Vagina (tissue), 2 donors: ENCODE results near the gene AHDC1.
A peak's percentile ranks its signal among the peaks of the same experiment; 100 is the strongest.

ENCODE experiments used
- CTCF ChIP-seq, 3 experiments: fragments of 450-650 bp in 2 of 3; fragments of 200-600 bp in 1 of 3; sonication (generic) in 1 of 3; IDR thresholded peaks; one replicate each; pipeline ENCODE4 v1.5.1; 2017 to 2019; ENCODE audit warnings: antibody characterized with exemption in 3 of 3, mild to moderate bottlenecking in 2 of 3, moderate library complexity in 2 of 3
- POLR2AphosphoS5 ChIP-seq, 2 donors: sonication (generic); formaldehyde crosslinking; IDR thresholded peaks; one replicate each; pipeline ENCODE4 v1.9.0; 2017; ENCODE audit warnings: antibody characterized with exemption in 2 of 2, mild to moderate bottlenecking in 2 of 2, low read depth in 1 of 2; ENCODE audit not compliant: insufficient read depth in 1 of 2

DNA sequence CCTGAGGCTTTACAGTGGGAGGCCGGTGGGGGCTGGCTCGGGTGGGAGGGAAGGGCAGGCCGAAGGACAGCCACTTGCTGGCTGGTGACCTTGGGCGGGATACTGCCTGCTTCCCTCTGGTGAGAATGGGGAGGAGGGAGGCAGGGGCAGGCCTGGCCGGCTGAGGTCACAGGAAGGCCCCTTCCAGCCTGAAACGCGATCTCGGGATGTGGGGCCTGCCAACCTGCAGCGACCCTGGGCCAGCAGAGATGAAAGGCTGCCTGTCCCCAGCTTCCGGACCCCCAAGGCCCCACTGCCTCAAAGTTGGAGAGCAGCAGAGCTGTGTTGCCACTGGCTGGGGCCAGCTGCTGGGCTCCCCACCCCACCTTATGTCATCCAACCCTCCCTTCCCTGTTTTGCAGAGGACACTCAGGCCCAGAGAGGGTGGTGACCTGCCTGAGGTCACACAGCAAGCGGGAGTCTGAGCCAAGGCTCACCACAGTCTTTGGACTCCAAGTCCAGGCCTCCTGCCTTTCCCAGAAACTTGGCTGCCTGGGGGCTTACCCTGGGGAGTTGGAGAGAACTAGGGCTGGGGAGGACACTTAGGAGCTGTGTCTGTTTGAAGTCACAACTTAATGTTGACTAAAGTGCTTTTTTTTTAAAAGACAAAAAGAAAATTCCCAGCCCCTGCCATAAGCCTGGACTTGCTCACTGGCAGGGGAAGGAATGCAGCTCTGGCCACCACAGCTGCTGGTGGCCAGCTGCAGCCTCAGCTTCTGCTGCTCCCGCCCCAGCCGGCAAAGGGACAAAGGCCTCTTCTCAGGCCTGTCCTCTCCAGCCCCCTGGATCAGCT is 99.1 kb downstream of the AHDC1 start:
- TF ChIP-seq CTCF (IDR thresholded peaks at IDR 0.05) = no peak
- peak in 1 of 2 donors; percentile 65 for TF ChIP-seq POLR2AphosphoS5 (IDR thresholded peaks at IDR 0.05; ENCODE audit: insufficient read depth in 1 of 2, low read depth in 1 of 2)
